Suppressor macrophage treated with lipopolysaccharide for 4 hours (primary cell): ENCODE data around the gene FXYD3.
A peak's percentile ranks its signal among the peaks of the same experiment; 100 is the strongest.
"Not testable (repeated sequence)": the region's sequence is repeated elsewhere in the genome, so short reads cannot be mapped to it uniquely, and the experiment has no call there.

ENCODE experiments used
- DNase-seq: peaks from one replicate; pipeline ENCODE4 v3.0.0-alpha.2; 2020

The FXYD3 gene

DNA sequence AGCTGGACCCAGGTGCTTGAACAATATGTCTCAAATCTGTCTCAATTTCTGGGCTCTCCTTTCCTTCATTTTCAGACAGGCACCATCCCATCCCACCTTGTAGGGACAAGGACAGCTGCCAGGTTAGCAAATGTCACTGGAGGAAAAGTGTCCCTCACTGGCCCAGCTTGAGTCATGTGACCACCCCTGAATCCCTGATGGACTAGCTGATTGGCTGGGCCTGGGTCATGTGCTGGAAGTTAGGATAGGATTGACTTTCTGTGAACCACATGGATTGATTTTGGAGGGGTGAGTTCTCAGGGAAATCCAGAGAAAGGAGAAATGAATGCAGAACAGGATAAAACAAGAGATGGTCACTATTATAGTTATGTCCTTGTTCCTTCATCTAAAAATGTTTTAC is 28.2 kb upstream of the FXYD3 start:
- no peak for DNase-seq

- no peak for DNase-seq
Observed at GRCh38 chr19:35088131-35088913, 27.3 kb upstream of the FXYD3 start.

- no peak for DNase-seq
Observed at GRCh38 chr19:35089554-35089953, 26.1 kb upstream of the FXYD3 start.

- no peak for DNase-seq
Observed at GRCh38 chr19:35090160-35090505, 25.5 kb upstream of the FXYD3 start.

GRCh38 chr19:35090506-35091214 is 25.0 kb upstream of the FXYD3 start:
- peak; percentile 64 for DNase-seq

GRCh38 chr19:35093430-35093829 is 22.2 kb upstream of the FXYD3 start:
- no peak for DNase-seq

GRCh38 chr19:35093941-35094647 is 21.5 kb upstream of the FXYD3 start:
- DNase-seq: no peak

GRCh38 chr19:35094656-35095055 is 21.0 kb upstream of the FXYD3 start:
- no peak for DNase-seq

DNA sequence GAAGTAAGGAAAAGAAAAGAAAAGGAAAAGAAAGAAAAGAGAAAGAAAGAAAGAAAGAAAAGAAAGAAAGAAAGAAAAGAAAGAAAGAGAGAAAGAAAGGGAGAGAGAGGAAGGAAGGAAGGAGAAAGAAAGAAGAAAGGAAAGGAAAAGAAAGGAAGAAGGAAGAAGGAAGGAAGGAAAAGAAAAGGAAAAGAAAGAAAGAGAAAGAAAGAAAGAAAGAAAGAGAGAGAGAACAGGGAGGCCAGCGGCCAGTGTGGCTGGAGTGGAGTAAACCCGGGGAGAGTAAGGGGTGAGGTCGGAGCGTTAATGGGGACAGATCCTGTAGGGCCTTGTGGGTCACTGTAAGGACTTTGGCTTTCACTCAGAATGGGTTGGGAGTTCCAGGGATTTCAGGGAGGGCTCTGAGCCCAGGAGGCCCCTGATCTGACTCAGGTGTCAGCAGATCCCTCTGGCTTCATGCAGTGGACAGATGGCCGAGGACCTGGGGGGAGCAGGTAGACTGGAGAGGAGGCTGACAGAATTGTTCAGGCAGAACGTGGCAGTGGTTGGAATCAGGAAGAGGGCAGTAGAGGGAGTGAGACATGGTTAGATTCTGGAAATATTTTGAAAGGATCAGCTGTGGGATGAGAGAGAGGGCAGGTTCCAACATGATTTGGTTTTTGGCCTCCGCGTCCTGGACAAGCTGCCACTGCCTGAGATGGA is 19.8 kb upstream of the FXYD3 start:
- DNase-seq: no peak

GRCh38 chr19:35098413-35099049 is 17.1 kb upstream of the FXYD3 start:
- DNase-seq: no peak

DNA sequence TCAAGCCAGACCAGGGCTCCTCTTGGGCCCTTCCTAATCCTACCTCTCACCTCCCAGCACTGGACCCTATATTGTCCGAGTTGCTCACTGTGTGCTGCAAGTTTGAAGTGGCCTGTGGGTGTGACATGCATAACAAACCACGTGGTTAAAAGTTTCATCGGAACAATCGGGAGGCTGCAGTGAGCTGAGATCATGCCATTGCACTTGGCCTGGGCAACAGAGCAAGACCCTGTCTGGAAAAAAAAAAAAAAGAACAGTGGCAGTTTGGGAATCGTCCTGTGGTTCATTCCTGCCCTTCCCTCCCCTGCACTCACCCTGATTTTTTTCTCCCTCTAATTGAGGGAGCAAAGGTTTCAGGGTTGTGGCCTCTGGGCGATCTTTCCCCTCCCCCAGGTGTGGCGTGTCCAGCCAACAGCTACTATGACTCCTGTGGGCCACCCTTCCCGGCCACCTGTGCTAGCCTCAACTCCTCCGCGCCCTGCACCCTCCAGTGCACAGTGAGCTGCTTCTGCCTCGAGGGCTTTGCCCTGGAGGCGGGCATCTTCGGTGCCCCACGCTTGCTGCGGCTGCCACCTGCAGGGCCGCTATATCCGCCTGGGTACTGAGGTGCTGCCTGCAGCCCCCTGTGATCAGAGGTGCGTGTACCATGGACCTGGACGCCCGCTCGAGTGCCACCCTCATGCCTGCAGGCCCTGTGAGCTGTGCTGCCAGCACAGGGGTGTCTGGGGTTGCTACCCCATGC is 16.3 kb upstream of the FXYD3 start:
- no peak for DNase-seq

GRCh38 chr19:35099897-35100275 is 15.7 kb upstream of the FXYD3 start:
- DNase-seq: no peak

DNA sequence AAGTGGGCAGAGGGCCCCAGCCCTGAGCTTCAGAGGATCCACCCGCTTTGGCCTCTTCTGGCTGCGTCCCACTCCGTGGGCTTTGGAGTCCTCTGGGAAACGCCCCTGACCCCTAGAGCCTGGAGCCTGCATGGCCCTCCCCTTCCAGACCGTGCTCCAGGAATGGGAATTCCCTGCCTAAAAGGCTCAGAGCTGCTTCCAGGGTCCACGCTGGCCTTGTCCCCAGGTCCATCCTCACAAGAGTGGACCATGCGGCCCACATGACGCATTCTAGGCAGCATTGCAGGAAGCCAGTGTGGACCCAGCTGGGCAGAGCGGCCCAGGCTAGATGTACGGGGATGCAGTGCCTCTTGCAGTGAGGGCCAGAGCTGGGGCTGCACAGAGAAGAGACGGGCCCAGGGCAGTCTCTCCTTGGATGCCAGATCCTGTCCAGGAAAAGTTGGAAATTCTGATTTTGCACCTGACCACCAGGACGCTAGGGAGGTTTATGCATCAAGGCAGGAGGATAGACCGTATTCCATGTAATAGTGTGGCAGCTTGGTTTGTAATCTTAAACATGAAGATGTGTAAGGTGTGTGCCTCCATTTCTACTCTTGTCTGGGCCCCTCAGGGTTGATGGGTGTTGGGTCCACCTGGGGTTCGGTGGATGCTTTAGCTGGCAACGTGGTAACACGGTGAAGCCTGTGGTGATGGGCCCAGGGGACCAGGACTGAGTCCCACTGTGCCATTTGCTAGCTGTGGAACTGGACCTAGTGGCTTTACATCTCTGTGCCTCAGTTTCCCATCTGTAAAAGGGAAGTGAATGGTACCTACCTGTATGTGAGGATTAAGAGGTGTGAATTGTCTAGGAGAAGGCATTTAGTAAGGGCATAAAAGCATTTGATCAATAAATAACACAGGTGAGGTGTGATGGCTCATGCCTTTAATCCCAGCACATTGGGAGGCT is 14.8 kb upstream of the FXYD3 start:
- no peak for DNase-seq

GRCh38 chr19:35101949-35102348 is 13.7 kb upstream of the FXYD3 start:
- DNase-seq: not testable (repeated sequence)

- DNase-seq: not testable (repeated sequence)
Observed at GRCh38 chr19:35103614-35104013, 12.0 kb upstream of the FXYD3 start.

GRCh38 chr19:35104361-35104760 is 11.3 kb upstream of the FXYD3 start:
- no peak for DNase-seq

DNA sequence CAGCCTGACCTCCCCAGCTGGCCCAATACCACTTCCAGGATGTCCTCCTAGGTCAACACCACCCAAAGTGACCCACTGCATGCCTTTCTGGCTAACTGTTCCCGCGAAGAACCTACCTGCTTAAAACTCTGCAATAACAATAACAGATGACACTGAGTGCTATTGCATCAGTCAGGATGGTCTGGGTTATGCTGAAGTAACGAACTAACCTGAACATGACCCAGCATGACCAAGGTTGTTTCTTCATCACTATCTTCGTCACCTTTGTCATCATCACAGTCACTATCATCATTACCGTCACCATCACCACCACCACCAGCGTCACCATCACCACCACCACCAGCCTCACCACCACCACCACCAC is 10.6 kb upstream of the FXYD3 start:
- no peak for DNase-seq

DNA sequence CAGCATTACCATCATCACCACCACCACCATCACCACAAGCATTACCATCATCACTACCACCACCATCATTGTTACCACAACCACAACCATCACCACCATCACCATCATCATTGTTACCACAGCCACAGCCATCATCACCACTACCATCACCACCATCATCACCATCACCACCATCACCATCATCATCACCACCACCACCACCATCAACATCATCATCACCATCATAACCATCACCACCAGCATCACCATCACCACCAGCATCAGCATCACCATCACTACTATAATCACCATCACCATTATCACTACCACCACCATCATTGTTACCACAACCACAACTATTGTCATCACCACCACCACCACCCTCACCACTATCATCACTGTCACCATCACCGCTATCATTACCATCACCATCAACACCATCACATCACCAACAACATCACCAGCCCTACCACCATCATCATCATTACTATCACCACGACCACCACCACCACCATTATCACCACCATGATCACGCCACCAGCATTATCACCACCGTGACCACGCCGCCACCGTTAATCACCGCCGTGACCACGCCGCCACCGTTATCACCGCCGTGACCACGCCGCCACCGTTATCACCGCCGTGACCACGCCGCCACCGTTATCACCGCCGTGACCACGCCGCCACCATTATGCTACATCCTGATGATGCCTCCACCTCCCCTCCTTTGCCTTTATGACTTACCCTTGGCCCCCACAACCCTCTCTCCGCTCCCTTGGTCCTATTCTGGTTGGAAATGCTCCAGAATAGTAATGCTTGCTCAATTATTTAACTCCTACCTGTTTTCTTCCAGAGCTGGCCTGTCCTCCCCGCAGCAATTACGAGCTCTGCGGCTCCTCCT is 10.0 kb upstream of the FXYD3 start:
- no peak for DNase-seq

GRCh38 chr19:35106291-35106583 is 9.4 kb upstream of the FXYD3 start:
- DNase-seq: no peak

DNA sequence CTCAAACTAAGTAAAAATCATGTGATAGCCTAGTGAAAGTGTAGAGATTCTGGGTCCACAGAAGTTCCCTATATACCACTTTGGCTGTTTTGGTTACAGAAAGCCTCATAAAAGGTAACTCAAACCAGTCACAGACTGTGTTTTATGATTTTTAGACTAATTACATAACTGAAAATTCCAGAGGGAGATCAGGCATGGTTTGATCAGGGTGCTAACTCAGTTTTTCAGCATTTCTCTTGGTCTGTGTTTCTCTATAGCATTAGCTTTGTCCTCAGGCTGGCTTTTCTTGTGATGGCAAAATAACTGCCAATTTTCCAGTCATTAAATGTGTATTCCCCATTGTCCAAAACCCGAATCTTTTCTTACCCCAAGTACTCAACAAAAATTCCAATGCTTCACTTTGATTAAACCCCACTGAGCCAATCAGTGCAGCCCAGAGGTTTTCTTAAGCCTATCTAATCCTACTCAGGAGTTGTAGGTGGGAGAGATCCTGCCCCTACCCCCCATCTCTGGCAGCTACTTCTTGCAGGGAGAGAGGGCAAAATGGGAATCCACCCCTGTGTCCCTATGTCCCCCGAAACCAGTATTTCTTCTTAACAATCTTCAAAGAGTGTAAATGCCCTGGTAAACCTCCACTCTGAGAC is 8.6 kb upstream of the FXYD3 start:
- no peak for DNase-seq
